Muscle of leg (tissue), 11 donors: ENCODE data around the gene COL4A2. TPM values are rescaled to one million over a fixed set of nuclear protein-coding genes. Genes with fewer than 3 reads are reported as not detected.
A peak's percentile ranks its signal among the peaks of the same experiment; 100 is the strongest.

Source experiments
- DNase-seq: peaks from one replicate; pipeline ENCODE4 v3.0.0; 2013
- H3K27ac ChIP-seq: one replicate; pipeline ENCODE4 v1.5.1; 2013; ENCODE audit warnings: mild to moderate bottlenecking, low read length, control low read depth
- H3K27me3 ChIP-seq: one replicate; pipeline ENCODE4 v1.6.1; 2013; ENCODE audit warnings: low read length; ENCODE audit not compliant: control insufficient read depth, insufficient read depth
- H3K36me3 ChIP-seq: one replicate; pipeline ENCODE4 v1.6.1; 2013; ENCODE audit warnings: low read length; ENCODE audit not compliant: control insufficient read depth, insufficient read depth
- H3K4me1 ChIP-seq: one replicate; pipeline ENCODE4 v1.6.1; 2013; ENCODE audit warnings: low read length; ENCODE audit not compliant: control insufficient read depth, insufficient read depth
- H3K4me3 ChIP-seq: one replicate; pipeline ENCODE4 v1.5.1; 2013; ENCODE audit warnings: low read length, control low read depth
- H3K9me3 ChIP-seq: replicated peaks from 2 replicates; pipeline ENCODE4 v1.6.1; 2013; ENCODE audit warnings: low read depth, low read length; ENCODE audit not compliant: control insufficient read depth
- WGBS: methylation state at CpG from one replicate; pipeline ENCODE4 v1.1.5; 2013; ENCODE audit warnings: missing lambda C conversion rate; ENCODE audit not compliant: insufficient coverage; 5-methylcytosine and 5-hydroxymethylcytosine counted together
- polyA plus RNA-seq, 8 donors: library from polyadenylated mRNA; unstranded; fragments of 120-200 nt; gene quantifications; one replicate each; pipeline versions ENCODE4 v1.2.1 to v1.2.3, GENCODE V29; 2013; ENCODE audit warnings: inconsistent platforms in 1 of 8, low replicate concordance in 1 of 8; ENCODE audit not compliant: insufficient read length in 8 of 8, insufficient read depth in 1 of 8
- total RNA-seq: library from RNA; stranded (reverse); fragments of 120-200 nt; gene quantifications from one replicate; pipeline ENCODE4 v1.2.4, GENCODE V29; 2013

COL4A2 gene
- total and polyA plus RNA-seq, 9 donors = 429 to 712 (median 555) TPM

DNA sequence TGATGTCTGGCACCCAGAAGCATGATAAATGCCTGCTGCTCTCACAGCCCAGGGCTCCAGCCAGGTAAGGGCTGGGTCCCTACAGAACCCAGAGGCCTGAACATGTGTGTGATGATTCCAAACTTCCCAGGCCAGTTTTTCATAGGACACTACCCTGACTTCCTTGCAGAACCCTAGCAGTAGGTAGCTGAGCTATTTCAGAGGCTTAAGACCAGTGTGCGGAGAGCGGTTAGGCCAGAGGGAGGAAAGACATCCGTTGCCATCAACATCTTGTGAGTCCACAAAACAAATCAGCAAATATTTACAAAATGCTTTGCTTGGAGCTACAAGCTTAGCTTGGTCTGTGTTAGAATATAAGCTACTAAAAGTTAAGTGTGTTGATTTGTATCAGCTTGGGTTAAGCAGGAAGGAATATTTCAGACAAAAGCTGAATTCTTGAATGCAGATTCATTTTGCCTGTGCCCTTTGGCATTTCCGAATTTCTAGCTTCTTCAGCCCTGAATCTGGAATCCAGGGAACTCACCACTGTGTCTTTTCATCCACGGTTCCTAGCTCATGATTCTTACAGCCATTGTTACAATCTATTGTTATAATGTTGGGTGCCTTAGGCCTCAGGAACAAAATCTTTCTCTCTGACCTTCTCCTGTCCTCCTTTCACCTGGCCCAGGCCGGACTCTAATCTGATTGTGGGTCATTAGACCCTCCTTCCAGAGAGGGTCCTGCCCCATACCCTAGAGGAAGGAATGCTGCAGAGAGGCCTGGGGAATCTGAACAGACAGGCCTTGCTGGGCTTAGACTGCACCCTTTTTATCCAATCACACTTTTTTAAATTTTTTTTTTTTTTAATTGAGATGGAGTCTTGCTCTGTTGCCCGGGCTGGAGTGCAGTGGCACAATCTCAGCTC, 242.1 kb downstream of the COL4A2 start:
- DNase-seq = no peak
- Histone ChIP-seq H3K9me3 (no peaks in the 10 kb centered on the region), H3K36me3 (no peaks in the 10 kb centered on the region), H3K27ac (no peak overlapping the region), H3K27me3 (no peaks in the 10 kb centered on the region), H3K4me3 (no peak overlapping the region), H3K4me1 (no peaks in the 10 kb centered on the region)
- WGBS = 93% methylated on average over 3 of the region's 7 CpGs

GRCh38 chr13:110549795-110550160, 242.7 kb downstream of the COL4A2 start:
- no peak for DNase-seq
- Histone ChIP-seq H3K4me1 (no peaks in the 10 kb centered on the region), H3K27ac (no peak overlapping the region), H3K4me3 (no peak overlapping the region), H3K36me3 (no peaks in the 10 kb centered on the region), H3K27me3 (no peaks in the 10 kb centered on the region), H3K9me3 (no peaks in the 10 kb centered on the region)
- 97% methylated on average over 9 of the region's 11 CpGs for WGBS

DNA sequence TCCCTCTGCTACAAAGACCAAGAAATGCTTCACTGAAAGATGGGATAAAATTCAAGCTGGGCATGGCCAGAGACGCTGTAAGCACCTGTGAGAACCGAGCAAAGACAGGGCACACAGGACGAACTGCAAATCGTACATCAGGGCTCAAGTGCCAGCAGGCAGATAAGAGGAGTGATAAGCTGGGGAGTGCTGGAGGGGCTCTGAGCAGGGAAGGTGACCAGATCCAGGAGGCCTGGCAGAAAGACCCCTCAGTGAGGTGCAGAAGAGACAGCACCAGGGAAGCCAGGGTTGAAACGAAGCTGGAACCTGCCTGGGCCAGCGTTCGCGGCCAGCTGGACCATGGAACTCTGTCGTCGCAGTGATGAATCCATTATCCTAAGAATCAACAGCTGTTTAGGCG, 244.2 kb downstream of the COL4A2 start:
- no peaks in the 10 kb centered on the region for H3K36me3 ChIP-seq
- DNase-seq = peak; percentile 27
- H3K27me3 ChIP-seq = peaks cover 2% of the 10 kb centered on the region
- no peaks in the 10 kb centered on the region for H3K9me3 ChIP-seq
- no peak overlapping the region for H3K4me3 ChIP-seq
- no peak overlapping the region for H3K27ac ChIP-seq
- no peaks in the 10 kb centered on the region for H3K4me1 ChIP-seq
- WGBS = 64% methylated on average over 11 of the region's 11 CpGs

DNA sequence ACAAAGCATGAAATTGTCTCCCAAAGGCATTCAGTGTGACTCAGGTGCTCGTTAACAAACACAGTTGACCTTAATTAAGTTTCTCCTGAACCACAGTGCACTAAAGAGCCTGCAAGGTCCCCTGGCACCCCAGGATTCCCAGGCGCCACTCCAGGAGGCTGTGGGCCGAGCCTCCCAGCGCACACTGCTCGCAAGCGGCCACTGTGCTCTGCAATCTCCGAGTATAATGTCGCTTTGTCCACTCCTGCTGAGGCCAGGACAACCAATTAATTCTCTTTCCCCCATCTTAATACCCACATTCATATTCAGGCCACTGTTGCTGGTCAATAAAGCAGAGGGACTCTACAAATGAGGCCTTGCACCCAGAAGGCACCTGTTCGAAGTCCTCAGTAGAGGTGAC, 245.7 kb downstream of the COL4A2 start:
- 96% methylated on average over 8 of the region's 9 CpGs for WGBS

DNA sequence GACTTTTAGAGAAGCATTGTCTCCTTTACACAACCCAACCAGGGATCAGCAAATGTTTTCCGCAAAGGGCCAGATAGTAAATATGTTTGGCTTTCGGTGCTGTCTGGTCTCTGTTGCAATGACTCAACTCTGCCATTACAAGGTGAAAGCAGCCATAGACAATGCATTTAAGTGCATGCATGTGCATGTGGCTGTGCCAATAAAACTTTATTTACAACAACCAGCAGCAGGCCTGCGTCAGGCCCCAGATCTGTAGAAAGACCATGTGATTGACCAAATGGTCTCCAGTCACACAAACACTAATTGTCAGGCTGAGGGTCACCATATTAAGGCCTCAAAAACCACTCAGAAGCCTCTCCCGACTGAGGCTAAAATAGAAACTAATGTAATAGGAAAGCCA, 246.3 kb downstream of the COL4A2 start:
- Histone ChIP-seq H3K4me3 (no peak overlapping the region), H3K4me1 (no peaks in the 10 kb centered on the region), H3K36me3 (no peaks in the 10 kb centered on the region), H3K9me3 (no peaks in the 10 kb centered on the region), H3K27ac (no peak overlapping the region), H3K27me3 (peaks cover 5% of the 10 kb centered on the region)
- DNase-seq = no peak
- WGBS = 100% methylated on average over 2 of the region's 4 CpGs

More for the DNA sequence above, 245.7 kb downstream of the COL4A2 start:
- H3K36me3 ChIP-seq = no peaks in the 10 kb centered on the region
- H3K27ac ChIP-seq = no peak overlapping the region
- peaks cover 5% of the 10 kb centered on the region for H3K27me3 ChIP-seq
- H3K4me3 ChIP-seq = no peak overlapping the region
- no peaks in the 10 kb centered on the region for H3K4me1 ChIP-seq
- H3K9me3 ChIP-seq = no peaks in the 10 kb centered on the region
- DNase-seq = no peak

DNA sequence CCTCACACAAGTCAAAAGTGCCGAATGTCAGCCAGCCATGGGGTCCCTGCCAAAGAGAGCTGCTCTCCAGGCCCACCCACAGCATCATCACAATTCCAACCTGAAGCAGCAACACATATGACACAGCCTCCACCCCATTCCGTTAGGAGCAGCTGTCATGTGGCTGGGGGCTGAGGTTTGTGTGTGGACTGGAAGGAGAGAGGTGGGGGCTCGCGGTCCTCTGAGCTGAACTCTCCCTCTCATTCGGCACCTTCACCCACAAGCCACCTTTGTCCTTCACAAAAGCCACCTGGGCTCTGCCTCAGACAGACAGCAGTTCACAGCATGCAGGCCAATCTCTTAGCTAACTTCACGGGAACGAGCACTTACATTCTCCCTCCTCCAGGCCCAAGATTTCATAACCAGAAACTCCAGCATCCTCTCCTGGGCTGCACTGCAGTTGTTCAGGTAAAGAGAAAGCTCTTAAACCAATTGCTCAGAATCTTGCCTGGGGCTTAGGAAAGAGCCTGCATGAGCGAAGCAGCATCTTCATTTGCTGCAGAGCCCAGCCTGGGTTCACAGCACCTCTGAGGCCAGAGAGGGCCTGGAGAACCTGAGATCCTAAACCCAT, 247.2 kb downstream of the COL4A2 start:
- 71% methylated on average over 4 of the region's 8 CpGs for WGBS
- Histone ChIP-seq H3K4me1 (no peaks in the 10 kb centered on the region), H3K27ac (no peak overlapping the region)

DNA sequence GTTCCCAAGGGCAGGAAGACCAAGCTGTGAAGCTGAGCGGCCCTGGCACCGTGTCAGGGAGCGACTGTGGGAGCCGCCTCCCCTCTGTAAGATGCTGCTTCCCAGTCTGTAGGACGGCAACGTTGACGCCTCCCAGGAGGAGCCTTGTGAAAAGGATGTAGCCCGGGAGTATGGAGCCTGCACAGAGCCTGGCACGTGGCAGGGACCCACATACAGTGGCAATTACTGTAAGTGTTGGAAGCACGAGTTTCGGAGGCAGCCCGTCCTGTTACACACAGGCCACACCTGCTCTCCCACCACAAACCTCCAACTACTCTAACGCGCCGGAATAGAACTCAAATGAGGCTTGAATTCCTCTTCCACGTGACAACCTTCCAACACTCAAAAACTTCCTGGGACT, 247.9 kb downstream of the COL4A2 start:
- WGBS = 74% methylated on average over 10 of the region's 16 CpGs
- Histone ChIP-seq H3K9me3 (no peaks in the 10 kb centered on the region), H3K4me3 (no peak overlapping the region), H3K27ac (no peak overlapping the region), H3K36me3 (no peaks in the 10 kb centered on the region), H3K27me3 (peaks cover 5% of the 10 kb centered on the region), H3K4me1 (no peaks in the 10 kb centered on the region)
- no peak for DNase-seq

More for the DNA sequence above, 247.2 kb downstream of the COL4A2 start:
- Histone ChIP-seq H3K36me3 (no peaks in the 10 kb centered on the region), H3K27me3 (peaks cover 5% of the 10 kb centered on the region), H3K4me3 (no peak overlapping the region), H3K9me3 (no peaks in the 10 kb centered on the region)
- DNase-seq = no peak

GRCh38 chr13:110555601-110556223, 248.6 kb downstream of the COL4A2 start:
- no peaks in the 10 kb centered on the region for H3K9me3 ChIP-seq
- 91% methylated on average over 16 of the region's 16 CpGs for WGBS
- no peak overlapping the region for H3K27ac ChIP-seq
- no peak overlapping the region for H3K4me3 ChIP-seq
- no peak for DNase-seq
- H3K4me1 ChIP-seq = peaks cover 1% of the 10 kb centered on the region
- no peaks in the 10 kb centered on the region for H3K36me3 ChIP-seq
- peaks cover 5% of the 10 kb centered on the region for H3K27me3 ChIP-seq

DNA sequence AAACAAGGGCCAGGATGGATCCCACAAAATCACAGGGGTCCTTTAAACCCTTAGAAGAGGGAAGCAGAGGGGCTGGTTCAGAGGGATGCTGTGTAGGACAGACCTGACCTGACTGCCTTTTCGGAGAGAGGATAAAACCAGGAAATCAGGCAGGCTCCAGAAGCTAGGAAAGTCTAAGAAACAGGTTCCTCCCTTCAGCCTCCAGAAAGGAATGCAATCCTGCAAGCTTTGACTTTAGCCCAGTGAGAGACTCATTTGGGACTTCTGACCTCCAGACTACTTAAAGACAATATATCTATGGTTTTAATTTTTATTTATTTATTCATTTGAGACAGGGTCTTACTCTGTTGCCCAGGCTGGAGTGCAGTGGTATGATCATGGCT, 249.1 kb downstream of the COL4A2 start:
- Histone ChIP-seq H3K9me3 (no peaks in the 10 kb centered on the region), H3K4me1 (peaks cover 5% of the 10 kb centered on the region), H3K27me3 (peaks cover 8% of the 10 kb centered on the region), H3K4me3 (no peak overlapping the region), H3K36me3 (no peaks in the 10 kb centered on the region), H3K27ac (no peak overlapping the region)
- 88% methylated on average over 1 of the region's 1 CpG for WGBS
- no peak for DNase-seq

GRCh38 chr13:110557082-110557481, 250.0 kb downstream of the COL4A2 start:
- H3K27me3 ChIP-seq = peaks cover 10% of the 10 kb centered on the region
- H3K27ac ChIP-seq = no peak overlapping the region
- H3K4me1 ChIP-seq = peaks cover 5% of the 10 kb centered on the region
- no peaks in the 10 kb centered on the region for H3K36me3 ChIP-seq
- 86% methylated on average over 5 of the region's 5 CpGs for WGBS
- H3K4me3 ChIP-seq = no peak overlapping the region
- no peaks in the 10 kb centered on the region for H3K9me3 ChIP-seq
- DNase-seq = no peak
